OCI-LY3 (cell line): Measurements from ENCODE around the gene TBX1.

Source experiments
- H2AFZ ChIP-seq: fragments of 200-600, 300-600 bp; shearing (Covaris generic); 2 replicates; pipeline ENCODE4 v1.6.0; 2014; ENCODE audit warnings: antibody characterized with exemption, low read depth, low read length
- H3K27ac ChIP-seq: fragments of 200-600, 300-600 bp; sonication (generic); 2 replicates; pipeline ENCODE4 v1.5.1; 2014; ENCODE audit warnings: mild to moderate bottlenecking, low read length, moderate library complexity, mixed read lengths
- H3K27me3 ChIP-seq: fragments of 200-600, 300-600 bp; sonication (generic); 2 replicates; pipeline ENCODE4 v1.6.1; 2014; ENCODE audit warnings: low read depth, low read length, mixed read lengths
- H3K36me3 ChIP-seq: fragments of 200-600, 300-600 bp; sonication (generic); replicated peaks from 2 replicates; pipeline ENCODE3; 2014; ENCODE audit warnings: low read depth, low read length, mixed read lengths
- H3K4me1 ChIP-seq: fragments of 300-600, 200-600 bp; sonication (generic); 2 replicates; pipeline ENCODE4 v1.6.1; 2014; ENCODE audit warnings: low read length, mixed read lengths
- H3K4me2 ChIP-seq: fragments of 200-600, 300-600 bp; sonication (generic); 2 replicates; pipeline ENCODE4 v1.6.1; 2014; ENCODE audit warnings: low read length, mixed read lengths
- H3K4me3 ChIP-seq: fragments of 300-600, 200-600 bp; sonication (generic); 2 replicates; pipeline ENCODE4 v1.5.1; 2014; ENCODE audit warnings: antibody characterized with exemption, mild to moderate bottlenecking, low read length, moderate library complexity
- H3K79me2 ChIP-seq: fragments of 300-600, 200-600 bp; shearing (Covaris generic); 2 replicates; pipeline ENCODE4 v1.6.1; 2014; ENCODE audit warnings: mild to moderate bottlenecking, low read length, mixed read lengths
- H3K9ac ChIP-seq: fragments of 300-600, 200-600 bp; shearing (Covaris generic); 2 replicates; pipeline ENCODE4 v1.6.0; 2014; ENCODE audit warnings: mild to moderate bottlenecking, low read length, moderate library complexity
- H3K9me3 ChIP-seq: fragments of 200-600, 300-600 bp; shearing (Covaris generic); 2 replicates; pipeline ENCODE4 v1.6.1; 2014; ENCODE audit warnings: low read length, mixed read lengths; ENCODE audit not compliant: insufficient read depth
- H4K20me1 ChIP-seq: fragments of 200-600, 300-600 bp; sonication (generic); 2 replicates; pipeline ENCODE4 v1.6.1; 2016; ENCODE audit warnings: low read length, mixed read lengths; ENCODE audit not compliant: insufficient read depth
- EZH2phosphoT487 ChIP-seq: fragments of 200-600 bp; shearing (Covaris generic); IDR thresholded peaks from 2 replicates; pipeline ENCODE4 v1.6.1; 2018; ENCODE audit warnings: antibody characterized with exemption, mixed run types, low read depth
- TF ChIP-seq, protein P1 (sequence below): fragments of 200-600, 300-600 bp; sonication (generic); IDR thresholded peaks from 2 replicates; pipeline ENCODE4 v1.5.1; 2014; ENCODE audit warnings: antibody characterized with exemption, low read length, low read depth

Gene TBX1

DNA sequence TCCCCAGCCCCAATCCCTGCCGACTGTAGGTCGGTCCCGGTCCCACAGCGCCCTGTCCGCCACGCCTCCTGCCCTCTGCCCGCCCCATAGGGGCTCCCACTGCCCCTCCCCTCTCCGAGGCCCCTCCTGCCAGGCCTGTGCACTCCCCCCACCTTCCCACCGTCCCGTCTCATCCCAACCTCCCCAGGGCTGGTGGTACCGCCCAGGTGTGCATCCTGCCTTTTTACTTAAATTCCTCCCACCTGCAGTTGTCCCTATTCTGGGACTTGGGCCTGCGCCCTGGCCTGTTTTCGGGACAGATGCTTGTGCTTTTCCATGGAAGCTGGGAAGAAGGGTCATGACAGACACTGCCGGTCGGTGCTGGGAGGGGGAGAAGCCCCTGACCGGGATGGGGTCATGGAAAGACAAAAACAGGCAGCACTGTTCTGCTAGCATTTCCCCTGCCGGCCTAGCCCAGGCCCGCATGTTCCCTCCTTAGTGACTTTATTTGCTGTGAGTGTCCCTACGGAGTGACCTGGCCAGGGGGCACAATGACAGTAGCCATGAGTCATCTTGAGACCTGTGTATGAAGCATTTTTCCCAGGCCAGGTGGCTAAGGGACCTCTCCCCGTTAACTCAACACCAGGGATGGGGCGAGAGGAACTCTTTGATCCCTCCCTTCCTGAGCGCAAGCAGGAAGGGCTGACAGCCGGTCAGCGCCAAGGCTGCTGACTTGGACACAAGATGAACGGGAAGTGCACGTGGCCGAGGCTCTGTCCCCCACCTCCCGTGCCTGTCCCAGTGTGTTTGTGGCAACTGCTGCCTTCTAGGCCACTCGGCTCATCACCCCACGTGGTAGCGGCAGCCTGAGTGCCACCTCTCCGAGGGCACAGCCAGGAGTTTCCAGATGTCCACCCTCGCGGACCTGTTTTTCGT, 7.1 kb downstream of the TBX1 start:
- H2AFZ ChIP-seq: no peak overlapping the region
- no peaks in the 10 kb centered on the region for H3K4me1 ChIP-seq
- H4K20me1 ChIP-seq: no peaks in the 10 kb centered on the region
- H3K9ac ChIP-seq: no peak overlapping the region
- no peak overlapping the region for H3K4me3 ChIP-seq
- no peak overlapping the region for H3K27ac ChIP-seq
- peaks cover 5% of the 10 kb centered on the region; the same call in 1 of the 2 replicates for H3K27me3 ChIP-seq
- no peak overlapping the region for H3K4me2 ChIP-seq
- H3K36me3 ChIP-seq: no peaks in the 10 kb centered on the region
- H3K9me3 ChIP-seq: no peaks in the 10 kb centered on the region
- TF ChIP-seq, protein P1, sequence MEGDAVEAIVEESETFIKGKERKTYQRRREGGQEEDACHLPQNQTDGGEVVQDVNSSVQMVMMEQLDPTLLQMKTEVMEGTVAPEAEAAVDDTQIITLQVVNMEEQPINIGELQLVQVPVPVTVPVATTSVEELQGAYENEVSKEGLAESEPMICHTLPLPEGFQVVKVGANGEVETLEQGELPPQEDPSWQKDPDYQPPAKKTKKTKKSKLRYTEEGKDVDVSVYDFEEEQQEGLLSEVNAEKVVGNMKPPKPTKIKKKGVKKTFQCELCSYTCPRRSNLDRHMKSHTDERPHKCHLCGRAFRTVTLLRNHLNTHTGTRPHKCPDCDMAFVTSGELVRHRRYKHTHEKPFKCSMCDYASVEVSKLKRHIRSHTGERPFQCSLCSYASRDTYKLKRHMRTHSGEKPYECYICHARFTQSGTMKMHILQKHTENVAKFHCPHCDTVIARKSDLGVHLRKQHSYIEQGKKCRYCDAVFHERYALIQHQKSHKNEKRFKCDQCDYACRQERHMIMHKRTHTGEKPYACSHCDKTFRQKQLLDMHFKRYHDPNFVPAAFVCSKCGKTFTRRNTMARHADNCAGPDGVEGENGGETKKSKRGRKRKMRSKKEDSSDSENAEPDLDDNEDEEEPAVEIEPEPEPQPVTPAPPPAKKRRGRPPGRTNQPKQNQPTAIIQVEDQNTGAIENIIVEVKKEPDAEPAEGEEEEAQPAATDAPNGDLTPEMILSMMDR: no peak
- no peak for TF ChIP-seq EZH2phosphoT487
- H3K79me2 ChIP-seq: no peaks in the 10 kb centered on the region

DNA sequence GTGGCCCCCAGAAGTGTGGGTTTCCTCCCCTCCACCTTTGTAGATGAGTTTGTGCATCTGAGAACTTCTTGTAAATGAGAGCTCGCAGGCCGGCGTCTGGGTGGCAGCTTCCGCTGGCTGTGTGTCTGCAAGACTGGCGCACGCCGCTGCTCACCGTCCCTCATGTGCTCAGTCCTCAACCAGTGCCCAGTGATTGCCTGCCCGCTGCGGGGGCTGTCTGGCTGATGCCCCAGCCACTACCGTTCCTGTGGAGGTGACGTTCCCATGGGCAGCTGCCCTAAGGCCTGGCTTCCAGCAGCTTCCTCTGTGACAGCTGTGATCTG, 8.8 kb downstream of the TBX1 start:
- Histone ChIP-seq H3K9ac (no peak overlapping the region), H3K9me3 (no peaks in the 10 kb centered on the region), H3K4me1 (no peaks in the 10 kb centered on the region), H3K36me3 (no peaks in the 10 kb centered on the region), H4K20me1 (no peaks in the 10 kb centered on the region), H3K4me3 (no peak overlapping the region), H3K4me2 (no peak overlapping the region), H3K27ac (no peak overlapping the region), H3K27me3 (peaks cover 11% of the 10 kb centered on the region; the same call in 1 of the 2 replicates), H3K79me2 (no peaks in the 10 kb centered on the region), H2AFZ (no peak overlapping the region)
- TF ChIP-seq EZH2phosphoT487: no peak
- TF ChIP-seq, protein P1: no peak

DNA sequence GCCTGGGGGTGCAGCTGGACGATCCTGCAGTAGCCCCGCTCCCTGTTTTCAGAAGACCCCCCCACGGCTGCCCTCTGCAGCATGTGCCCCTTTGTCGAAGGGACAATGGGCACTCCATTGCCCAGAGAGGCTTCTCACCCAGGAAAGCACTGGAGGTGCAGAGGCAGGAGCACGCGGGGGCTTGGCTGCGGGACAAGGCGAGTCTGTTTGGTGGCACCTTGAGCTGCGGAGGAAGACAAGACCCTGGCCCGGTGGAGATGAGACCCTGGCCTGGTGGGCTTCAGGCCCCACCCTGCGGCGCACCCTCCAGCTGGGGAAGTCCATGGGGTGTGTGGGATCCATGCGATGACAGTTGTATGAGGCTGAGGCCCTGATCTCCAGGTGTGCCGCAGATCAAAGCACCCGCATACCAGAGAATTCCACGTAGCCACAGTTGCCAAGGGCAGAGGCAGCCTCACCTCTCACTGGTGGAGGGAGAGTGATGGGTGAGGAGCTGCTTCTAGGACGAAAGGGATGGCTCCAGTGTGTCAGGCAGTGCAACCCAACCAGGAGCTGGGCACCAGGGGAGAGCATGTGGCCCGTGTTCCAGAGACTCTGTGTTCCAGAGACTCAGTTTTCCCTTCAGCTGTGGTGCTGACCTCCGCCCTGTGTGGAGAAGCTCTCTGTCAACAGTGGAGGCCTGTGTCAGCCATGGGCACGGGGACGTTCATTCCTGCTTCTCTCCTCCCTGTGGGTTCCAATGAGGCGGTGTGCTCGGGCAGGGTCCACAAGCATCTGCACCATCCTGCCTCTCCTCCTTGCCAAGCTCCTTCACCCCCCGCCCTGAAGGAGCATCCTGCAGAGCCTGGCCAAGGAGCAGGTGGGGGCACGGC, 10.0 kb downstream of the TBX1 start:
- no peak overlapping the region for H3K27ac ChIP-seq
- H3K27me3 ChIP-seq: peaks cover 11% of the 10 kb centered on the region; the same call in 1 of the 2 replicates
- TF ChIP-seq, protein P1: no peak
- TF ChIP-seq EZH2phosphoT487: no peak
- H3K79me2 ChIP-seq: no peaks in the 10 kb centered on the region
- no peak overlapping the region for H3K9ac ChIP-seq
- no peaks in the 10 kb centered on the region for H3K4me1 ChIP-seq
- no peaks in the 10 kb centered on the region for H3K9me3 ChIP-seq
- no peaks in the 10 kb centered on the region for H4K20me1 ChIP-seq
- no peak overlapping the region for H2AFZ ChIP-seq
- no peak overlapping the region for H3K4me3 ChIP-seq
- H3K36me3 ChIP-seq: no peaks in the 10 kb centered on the region
- H3K4me2 ChIP-seq: no peak overlapping the region

DNA sequence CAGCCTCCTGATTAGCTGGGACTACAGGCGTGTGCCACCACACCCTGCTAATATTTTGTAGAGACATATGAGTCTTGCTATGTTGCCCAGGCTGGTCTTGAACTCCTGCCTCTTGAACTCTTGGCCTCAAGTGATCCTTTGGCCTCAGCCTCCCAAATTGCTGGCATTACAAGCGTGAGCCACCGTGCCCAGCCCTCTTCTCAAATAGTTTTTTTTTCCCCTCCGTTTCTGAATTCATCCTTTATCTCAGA, 11.8 kb downstream of the TBX1 start:
- Histone ChIP-seq H3K4me1 (no peaks in the 10 kb centered on the region), H3K4me2 (no peak overlapping the region), H3K79me2 (no peaks in the 10 kb centered on the region), H3K4me3 (no peak overlapping the region), H3K27me3 (peaks cover 11% of the 10 kb centered on the region; the same call in 1 of the 2 replicates), H3K9ac (no peak overlapping the region), H3K27ac (no peak overlapping the region), H4K20me1 (no peaks in the 10 kb centered on the region), H2AFZ (no peak overlapping the region), H3K9me3 (no peaks in the 10 kb centered on the region), H3K36me3 (no peaks in the 10 kb centered on the region)
- TF ChIP-seq EZH2phosphoT487: no peak
- TF ChIP-seq, protein P1: no peak
